GM21576 (cell line): ENCODE results near the gene TPST2.
"Not testable (repeated sequence)": the region's sequence is repeated elsewhere in the genome, so short reads cannot be mapped to it uniquely, and the experiment has no call there.

Source experiments
- ATAC-seq: cut with Tn5 transposase; IDR thresholded peaks from one replicate; pipeline ENCODE4 v1.9.1; 2021; ENCODE audit warnings: mild to moderate bottlenecking, moderate library complexity; ENCODE audit not compliant: unreplicated experiment

Gene TPST2

DNA sequence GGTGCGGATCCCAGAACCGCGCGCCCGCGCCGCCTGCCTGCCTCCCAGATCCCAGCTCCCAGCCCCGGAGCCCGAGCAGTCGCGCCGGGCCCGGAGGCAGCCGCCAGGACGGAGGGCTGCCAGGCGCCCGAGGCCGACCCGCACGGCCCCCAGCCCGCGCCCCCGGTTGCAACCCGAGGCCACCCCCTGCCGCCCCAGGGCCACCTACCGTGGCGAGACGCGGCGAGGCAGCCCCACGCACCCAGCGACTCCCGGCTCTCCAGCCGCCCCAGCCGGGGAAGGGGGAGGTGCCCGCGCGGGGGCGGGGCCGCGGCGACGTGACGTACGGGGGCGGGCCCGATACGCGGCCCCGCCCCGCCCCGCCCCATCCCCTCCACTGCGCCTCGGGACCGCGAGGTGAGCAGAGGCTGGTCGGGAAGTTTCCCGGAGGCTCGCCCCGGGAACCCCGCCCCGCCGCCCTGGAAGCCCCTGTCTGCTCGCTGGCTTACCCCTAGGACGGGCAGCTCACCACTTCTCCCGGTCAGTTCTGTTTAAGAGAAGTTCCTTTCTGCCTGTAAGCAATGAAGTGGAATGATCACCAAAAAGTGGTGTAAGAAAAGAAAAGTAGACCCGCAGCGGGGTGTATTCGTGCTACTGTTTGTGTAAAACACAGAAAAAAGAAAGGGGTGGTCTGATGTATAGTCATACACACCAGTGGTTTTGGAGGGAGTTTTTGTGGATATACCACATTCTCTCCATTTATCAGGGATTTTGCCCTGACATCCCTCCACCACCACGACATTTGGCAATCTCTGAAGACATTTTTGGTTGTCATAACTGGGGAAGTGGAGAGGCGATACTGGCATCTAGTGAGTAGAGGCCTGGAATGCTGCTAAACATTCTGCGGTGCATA lies at the start of gene TPST2:
Gene TPST2, minus strand, starts transcription at position 288 of the 892 bp plus-strand sequence. CDS start 48,502 bp downstream, outside the sequence.
- peak; percentile 49 for ATAC-seq

DNA sequence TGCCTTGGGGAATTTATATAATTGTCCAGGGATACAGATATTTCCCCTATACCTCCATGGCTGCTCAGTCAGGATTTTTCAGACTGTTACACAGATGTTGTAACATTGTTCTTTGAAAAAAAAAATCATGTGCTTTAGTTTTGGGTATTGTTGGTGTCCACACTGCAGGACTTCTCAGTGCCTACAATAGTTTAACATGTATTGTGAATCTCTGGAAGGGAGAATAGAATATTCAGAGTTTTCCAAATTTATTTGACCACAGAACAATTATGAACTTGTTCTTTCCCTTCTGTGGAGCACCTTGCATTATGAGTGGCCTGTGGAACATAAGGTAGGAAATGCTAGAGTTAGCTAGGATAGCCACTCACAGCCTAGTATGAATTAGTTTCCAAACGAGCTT lies 46.4 kb upstream of the TPST2 start:
- no peak for ATAC-seq

- no peak for ATAC-seq
These were observed 45.2 kb upstream of the TPST2 start for GRCh38 chr22:26635117-26635516.

GRCh38 chr22:26634189-26634588 lies 44.3 kb upstream of the TPST2 start:
- no peak for ATAC-seq

DNA sequence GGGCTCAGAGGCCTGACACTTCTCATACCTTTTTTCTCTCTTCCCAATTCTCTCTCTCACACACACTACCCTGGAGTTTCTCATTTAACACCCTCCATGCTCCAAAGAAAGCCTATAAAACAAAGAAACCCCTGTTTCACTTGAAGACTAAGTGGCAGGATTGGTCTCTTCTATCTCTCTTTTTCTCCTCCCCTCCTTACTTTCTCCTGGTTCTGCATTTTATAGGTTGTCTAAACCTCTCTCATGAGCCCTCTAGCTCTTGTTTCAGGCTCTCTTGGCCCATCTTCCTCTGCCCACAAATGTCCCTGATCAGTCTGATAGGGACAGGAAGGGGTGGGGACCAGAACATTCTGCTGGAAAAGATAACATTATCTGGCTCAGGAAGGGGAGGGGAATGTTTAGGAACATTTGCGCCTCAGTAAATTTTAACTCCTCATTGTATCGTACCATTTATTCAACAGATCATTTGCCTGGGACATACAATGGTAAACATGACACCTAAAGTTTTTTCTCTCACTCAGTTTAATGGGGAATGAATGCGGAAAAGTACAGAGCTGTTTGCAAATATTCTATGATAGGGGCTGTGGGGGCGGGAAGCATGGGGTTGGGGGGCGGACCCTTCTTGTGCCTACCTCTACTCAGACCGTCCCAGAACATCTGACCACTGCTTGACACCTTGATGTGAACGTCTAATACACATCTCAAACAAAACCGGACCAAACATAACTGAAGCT lies 42.7 kb upstream of the TPST2 start:
- ATAC-seq: no peak

GRCh38 chr22:26631282-26631681 lies 41.4 kb upstream of the TPST2 start:
- ATAC-seq: no peak

- ATAC-seq: no peak
These were observed 40.2 kb upstream of the TPST2 start for GRCh38 chr22:26629988-26630761.

DNA sequence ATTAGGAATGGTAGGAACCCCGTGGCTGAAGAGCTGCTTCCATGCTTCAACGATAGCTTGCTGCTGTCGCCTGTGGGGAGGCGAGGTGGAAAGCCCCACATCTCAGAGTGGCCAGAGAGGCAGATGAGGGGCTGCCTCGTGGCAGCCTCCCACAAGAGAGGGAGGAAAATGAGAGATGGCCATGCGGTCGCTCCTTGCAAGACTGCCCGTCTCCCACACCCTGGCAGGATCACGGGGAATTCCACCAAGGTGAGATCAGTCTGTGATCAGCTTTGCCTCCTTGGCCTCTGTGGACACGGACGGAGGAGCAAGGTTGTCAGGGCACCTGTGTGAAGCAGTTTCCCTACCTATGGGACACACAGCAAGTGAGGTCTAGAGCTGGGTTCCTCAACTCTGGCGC lies 34.9 kb upstream of the TPST2 start:
- no peak for ATAC-seq

- no peak for ATAC-seq
These were observed 34.1 kb upstream of the TPST2 start for GRCh38 chr22:26623984-26624383.

- ATAC-seq: no peak
These were observed 31.7 kb upstream of the TPST2 start, which contains the start of gene CRYBA4 for GRCh38 chr22:26621663-26622062. Gene CRYBA4 (plus strand): TSS chr22:26621963. CDS start chr22:26622597, 634 bp downstream.

- no peak for ATAC-seq
These were observed 30.3 kb upstream of the TPST2 start for GRCh38 chr22:26620197-26620596.

GRCh38 chr22:26619510-26619909 lies 29.6 kb upstream of the TPST2 start:
- no peak for ATAC-seq

DNA sequence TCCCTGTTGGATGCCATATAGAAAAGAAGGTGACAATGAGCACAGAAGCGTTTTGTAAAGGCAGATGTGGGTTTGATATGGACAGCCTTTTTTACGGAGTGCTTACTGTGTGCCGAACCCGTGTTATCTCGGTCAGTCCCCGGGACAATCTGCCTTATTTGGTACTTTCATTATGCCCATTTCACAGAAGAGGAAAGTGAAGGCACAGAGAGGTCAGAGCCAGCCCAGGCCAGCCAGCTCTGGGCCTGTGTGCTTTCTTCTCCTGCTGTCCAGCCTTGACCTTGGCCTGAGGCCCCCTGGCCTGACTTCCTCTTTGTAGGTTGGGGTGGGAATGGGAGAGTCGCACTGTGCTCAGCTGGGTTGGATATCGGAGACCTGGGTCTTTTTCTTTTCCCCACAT lies 28.5 kb upstream of the TPST2 start:
- no peak for ATAC-seq

- no peak for ATAC-seq
These were observed 27.6 kb upstream of the TPST2 start, which contains the start of gene CRYBB1 for GRCh38 chr22:26617271-26618199. Gene CRYBB1 (minus strand): TSS chr22:26618027. CDS start chr22:26616319, 1,708 bp downstream.

DNA sequence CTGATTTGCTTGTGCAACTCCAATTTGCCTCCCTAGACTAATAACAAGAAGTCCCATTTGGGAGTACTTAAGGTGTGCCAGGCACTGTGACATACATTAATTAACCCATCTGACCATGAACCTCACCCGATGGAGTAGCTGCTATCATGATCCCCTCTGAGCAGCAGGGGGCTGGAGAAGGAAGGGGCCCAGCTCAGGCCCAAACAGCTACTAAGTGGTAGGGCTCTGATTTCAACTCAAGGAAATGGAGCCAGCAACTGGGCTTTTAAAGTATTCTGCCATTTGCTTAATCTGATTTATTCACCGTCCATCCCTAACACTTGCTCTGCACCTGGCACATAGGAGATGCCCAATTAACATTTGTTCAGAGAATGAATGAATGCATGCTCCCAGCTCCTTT lies 26.7 kb upstream of the TPST2 start:
- no peak for ATAC-seq

GRCh38 chr22:26615830-26616435 lies 26.0 kb upstream of the TPST2 start:
- no peak for ATAC-seq

DNA sequence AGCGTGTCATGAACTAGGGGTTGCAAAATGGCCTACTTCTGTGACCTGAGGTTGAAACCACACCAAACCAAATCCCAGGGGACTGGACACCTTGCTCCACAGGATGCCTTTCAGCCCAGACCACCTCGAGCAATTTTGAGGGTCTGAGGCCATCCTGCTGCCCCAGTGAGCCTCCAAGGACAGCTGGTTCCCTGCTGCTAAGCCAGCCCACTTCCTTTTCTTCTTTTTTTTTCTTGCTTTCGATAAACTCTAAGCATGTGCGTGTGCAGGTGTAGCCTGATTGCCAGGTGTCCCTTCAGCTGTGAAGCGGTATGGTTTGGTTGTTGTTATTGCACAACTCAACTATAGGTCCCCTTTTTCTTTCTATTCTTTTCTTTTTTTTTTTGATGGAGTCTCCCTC lies 25.2 kb upstream of the TPST2 start:
- no peak for ATAC-seq

DNA sequence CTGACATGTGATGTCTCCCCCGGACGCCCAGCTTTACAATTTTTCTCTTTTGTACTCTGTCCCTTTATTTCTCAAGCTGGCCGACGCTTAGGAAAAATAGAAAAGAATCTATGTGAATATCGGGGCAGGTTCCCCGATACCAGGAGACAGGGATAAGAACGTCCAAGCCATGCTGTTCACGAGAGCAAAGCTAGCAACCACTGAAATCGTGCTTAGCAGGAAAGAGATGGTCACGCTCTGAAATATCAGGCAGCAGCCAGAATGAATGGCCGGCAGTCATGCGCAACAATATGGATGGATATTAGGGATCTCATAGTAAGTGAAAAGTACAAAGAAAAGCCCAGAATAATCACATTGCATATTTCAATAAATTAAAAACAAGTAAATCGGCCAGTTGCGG lies 24.4 kb upstream of the TPST2 start:
- no peak for ATAC-seq

DNA sequence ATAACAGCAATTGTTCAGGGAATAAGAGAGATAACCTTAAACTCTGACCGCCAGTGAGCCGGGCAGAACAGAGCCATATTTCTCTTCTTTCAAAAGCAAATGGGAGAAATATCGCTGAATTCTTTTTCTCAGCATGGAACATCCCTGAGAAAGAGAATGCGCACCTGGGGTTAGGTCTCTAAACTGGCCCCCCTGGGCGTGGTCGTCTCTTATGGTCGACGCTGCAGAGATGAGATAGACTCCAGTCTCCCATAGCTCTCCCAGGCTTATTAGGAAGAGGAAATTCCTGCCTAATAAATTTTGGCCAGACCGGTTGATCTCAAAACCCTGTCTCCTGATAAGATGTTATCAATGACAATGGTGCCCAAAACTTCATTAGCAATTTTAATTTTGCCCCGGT lies 23.8 kb upstream of the TPST2 start:
- ATAC-seq: not testable (repeated sequence)

GRCh38 chr22:26612652-26613051 lies 22.7 kb upstream of the TPST2 start:
- no peak for ATAC-seq
